Kidney (tissue), 14 donors: Measurements from ENCODE around the gene RASL11A. TPM values are rescaled to one million over a fixed set of nuclear protein-coding genes. Genes with fewer than 3 reads are reported as not detected.

Experiments
- DNase-seq, 5 donors: peaks; one replicate each; pipeline ENCODE4 v3.0.0-alpha.2; 2013 to 2020
- FAIRE-seq: peaks from 2 replicates; lab custom pipeline; 2012; peaks lifted over from hg19 to GRCh38; lab: Jason Lieb, UNC
- H3K27ac ChIP-seq, 2 donors: one replicate each; pipeline ENCODE4 v1.7.0; 2013; ENCODE audit warnings: low read depth in 2 of 2, low read length in 2 of 2, inconsistent platforms in 1 of 2
- H3K27me3 ChIP-seq: one replicate; pipeline ENCODE4 v1.7.1; 2013; ENCODE audit warnings: low read length, inconsistent platforms; ENCODE audit not compliant: control insufficient read depth, insufficient read depth
- H3K36me3 ChIP-seq, 3 donors: one replicate each; pipeline versions ENCODE4 v1.7.0 to v1.7.1; 2013; ENCODE audit warnings: low read length in 3 of 3, control low read depth in 1 of 3, inconsistent platforms in 1 of 3; ENCODE audit not compliant: insufficient read depth in 3 of 3, control insufficient read depth in 2 of 3
- H3K4me1 ChIP-seq, 3 donors: one replicate each; pipeline versions ENCODE4 v1.7.0 to v1.7.1; 2013; ENCODE audit warnings: low read length in 3 of 3, inconsistent platforms in 1 of 3, low read depth in 1 of 3; ENCODE audit not compliant: control insufficient read depth in 2 of 3, insufficient read depth in 2 of 3
- H3K4me3 ChIP-seq, 3 donors: one replicate each; pipeline versions ENCODE4 v1.7.0 to v1.8.1; 2013; ENCODE audit warnings: low read length in 3 of 3, control low read depth in 1 of 3, inconsistent platforms in 1 of 3
- H3K9ac ChIP-seq, 3 donors: one replicate each; pipeline versions ENCODE4 v1.7.0 to v1.7.1; 2013; ENCODE audit warnings: low read length in 3 of 3, control low read depth in 1 of 3, inconsistent platforms in 1 of 3
- H3K9me3 ChIP-seq, 3 donors: one replicate each; pipeline versions ENCODE4 v1.7.0 to v1.7.1; 2013; ENCODE audit warnings: low read length in 3 of 3, control low read depth in 1 of 3, inconsistent platforms in 1 of 3; ENCODE audit not compliant: control insufficient read depth in 2 of 3, insufficient read depth in 1 of 3
- intact Hi-C: fragments of 100-400 bp; cut with DNase I; formaldehyde crosslinking; loops from one replicate; pipeline ENCODE4 v1.11.1; 2022
- polyA plus RNA-seq: library from polyadenylated mRNA; stranded (reverse); fragments of 350-450 nt; fragmentation: Illumina TruSeq; extraction: RNeasy Lipid Tissue Mini Kit (QIAGEN cat#74804); gene quantifications from one replicate; pipeline ENCODE4 v1.2.3, GENCODE V29; 2014; ENCODE audit warnings: low read depth, low replicate concordance; ENCODE audit not compliant: insufficient read depth
- total RNA-seq: library from RNA; stranded (reverse); fragmentation: NEBNext Ultra II Directional; extraction: Animal tissue kit (Norgen Biotek cat#: 25700); gene quantifications from one replicate; pipeline ENCODE4 v1.2.1, GENCODE V29; 2021
- TF ChIP-seq, protein P1 (sequence below): IDR thresholded peaks from 3 replicates; pipeline ENCODE4 v1.5.1; 2012; ENCODE audit warnings: mild to moderate bottlenecking, moderate library complexity, borderline replicate concordance; ENCODE audit not compliant: insufficient read depth; ENCODE audit errors: extremely low read depth
- donor health status: control.
- donor health status: control.
- donor health status: control.
- donor health status: control.
- donor health status: control.
- donor health status: DM: yes; HTN: yes; CAD: no.
- donor health status: Normal renal cell carcinoma (clear cell type).

Gene RASL11A
- total and polyA plus RNA-seq, 2 donors from 2014 or later: 42.4 to 66.6 TPM

DNA sequence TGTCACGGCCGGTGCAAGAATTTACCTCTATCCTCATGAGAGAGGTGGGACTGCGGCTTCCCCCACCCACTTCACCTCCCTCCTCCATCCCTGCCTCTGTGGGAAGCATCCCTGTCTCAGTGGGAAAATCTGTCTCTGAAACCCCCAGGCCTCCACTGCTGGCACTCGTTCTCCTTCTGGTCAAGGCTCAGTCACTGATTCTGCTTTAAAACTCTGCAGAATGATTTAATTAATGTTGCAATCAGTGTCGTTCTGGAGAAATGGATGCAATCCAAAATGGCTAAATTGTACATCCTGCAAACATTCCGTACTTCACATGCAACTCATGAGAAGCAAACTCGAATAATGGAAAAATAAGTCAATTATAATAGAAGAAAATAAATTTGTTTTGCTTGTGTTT lies 5.6 kb downstream of the RASL11A start:
- TF ChIP-seq, protein P1, sequence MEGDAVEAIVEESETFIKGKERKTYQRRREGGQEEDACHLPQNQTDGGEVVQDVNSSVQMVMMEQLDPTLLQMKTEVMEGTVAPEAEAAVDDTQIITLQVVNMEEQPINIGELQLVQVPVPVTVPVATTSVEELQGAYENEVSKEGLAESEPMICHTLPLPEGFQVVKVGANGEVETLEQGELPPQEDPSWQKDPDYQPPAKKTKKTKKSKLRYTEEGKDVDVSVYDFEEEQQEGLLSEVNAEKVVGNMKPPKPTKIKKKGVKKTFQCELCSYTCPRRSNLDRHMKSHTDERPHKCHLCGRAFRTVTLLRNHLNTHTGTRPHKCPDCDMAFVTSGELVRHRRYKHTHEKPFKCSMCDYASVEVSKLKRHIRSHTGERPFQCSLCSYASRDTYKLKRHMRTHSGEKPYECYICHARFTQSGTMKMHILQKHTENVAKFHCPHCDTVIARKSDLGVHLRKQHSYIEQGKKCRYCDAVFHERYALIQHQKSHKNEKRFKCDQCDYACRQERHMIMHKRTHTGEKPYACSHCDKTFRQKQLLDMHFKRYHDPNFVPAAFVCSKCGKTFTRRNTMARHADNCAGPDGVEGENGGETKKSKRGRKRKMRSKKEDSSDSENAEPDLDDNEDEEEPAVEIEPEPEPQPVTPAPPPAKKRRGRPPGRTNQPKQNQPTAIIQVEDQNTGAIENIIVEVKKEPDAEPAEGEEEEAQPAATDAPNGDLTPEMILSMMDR: no peak
- Histone ChIP-seq H3K27me3 (no peaks in the 10 kb centered on the region), H3K9ac (no peak overlapping the region), H3K36me3 (peaks cover 0 to 5% (median 0%) of the 10 kb centered on the region in 3 donors), H3K9me3 (no peaks in the 10 kb centered on the region), H3K4me1 (peaks cover 10 to 20% (median 11%) of the 10 kb centered on the region in 3 donors), H3K4me3 (no peak overlapping the region), H3K27ac (peak overlapping the region in 1 of 2 donors; percentile 16)
- FAIRE-seq (no peak), DNase-seq (no peak)
- intact Hi-C loops: loop anchor here (10.0 kb wide), 1 partner anchor 291 kb away; no protein-coding TSS in a partner anchor

DNA sequence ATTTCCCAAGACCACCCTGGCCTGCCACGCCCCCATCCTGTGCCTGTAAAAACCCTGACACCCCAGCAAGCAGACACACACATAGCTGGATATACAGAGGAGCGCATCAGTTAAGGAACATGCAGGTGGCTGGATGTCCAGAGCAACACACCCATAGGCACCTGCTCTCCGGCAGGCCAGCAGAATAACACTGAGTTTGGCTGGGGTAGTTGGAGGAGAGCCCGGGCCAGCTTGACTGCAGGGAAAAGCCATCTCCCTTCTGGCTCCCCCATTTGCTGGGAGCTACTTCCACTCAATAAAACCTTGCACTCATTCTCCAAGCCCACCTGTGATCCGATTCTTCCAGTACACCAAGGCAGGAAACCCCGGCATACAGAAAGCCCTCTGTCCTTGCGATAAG lies 8.9 kb downstream of the RASL11A start:
- Histone ChIP-seq H3K27me3 (no peaks in the 10 kb centered on the region), H3K36me3 (no peaks in the 10 kb centered on the region), H3K4me1 (peaks cover 0 to 4% (median 2%) of the 10 kb centered on the region in 3 donors), H3K9ac (no peak overlapping the region), H3K9me3 (no peaks in the 10 kb centered on the region), H3K27ac (no peak overlapping the region), H3K4me3 (no peak overlapping the region)
- TF ChIP-seq, protein P1: no peak
- no peak for DNase-seq
- no peak for FAIRE-seq
- intact Hi-C loops: loop anchor here (10.0 kb wide), 1 partner anchor 295 kb away; no protein-coding TSS in a partner anchor

DNA sequence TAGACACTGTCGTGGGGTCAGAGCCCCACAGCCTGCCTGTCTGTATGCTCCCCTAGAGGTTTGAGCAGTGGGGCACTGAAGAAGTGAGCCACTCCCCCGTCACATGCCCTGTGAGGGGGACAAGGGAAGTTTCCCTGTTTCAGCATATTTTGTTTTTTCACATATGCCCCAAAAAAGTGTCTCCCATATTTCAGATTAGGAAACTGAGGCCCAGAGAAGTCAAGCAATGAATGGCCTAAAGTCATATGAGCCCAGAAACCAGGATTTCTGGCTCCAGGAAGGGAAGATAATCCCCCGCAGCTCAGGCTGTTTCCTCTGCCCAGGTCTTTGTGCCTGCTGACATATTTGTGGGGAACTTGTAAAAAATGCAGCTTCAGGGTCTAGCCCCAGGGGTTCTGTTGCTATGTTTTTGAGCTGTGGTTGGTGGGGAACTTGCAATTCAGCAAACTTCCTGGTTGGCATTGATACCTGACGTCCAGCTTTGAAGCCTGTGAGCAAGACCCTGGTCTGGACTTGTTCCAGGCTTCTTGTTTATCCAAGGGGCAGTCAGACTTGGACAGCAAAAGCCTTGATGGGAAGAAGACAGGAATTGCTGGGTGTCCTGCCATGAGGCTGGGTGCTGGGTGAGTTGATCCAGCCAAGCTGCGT lies 9.5 kb downstream of the RASL11A start:
- TF ChIP-seq, protein P1: no peak
- DNase-seq (no peak), FAIRE-seq (no peak)
- Histone ChIP-seq H3K36me3 (no peaks in the 10 kb centered on the region), H3K4me1 (no peaks in the 10 kb centered on the region), H3K9me3 (no peaks in the 10 kb centered on the region), H3K27ac (no peak overlapping the region), H3K9ac (no peak overlapping the region), H3K27me3 (no peaks in the 10 kb centered on the region), H3K4me3 (no peak overlapping the region)
- intact Hi-C loops: no loop called here
